Adrenal gland (tissue), 12 donors: Measurements from ENCODE around the gene POMT1. TPM values are rescaled to one million over a fixed set of nuclear protein-coding genes. Genes with fewer than 3 reads are reported as not detected.
"Not testable (repeated sequence)": the region's sequence is repeated elsewhere in the genome, so short reads cannot be mapped to it uniquely, and the experiment has no call there.

ENCODE experiments used
- DNase-seq, 7 donors: peaks; one replicate each; pipeline ENCODE4 v3.0.0-alpha.2; 2019 to 2020
- H3K27ac ChIP-seq, 5 donors: fragments of 200-600 bp; sonication (generic) in 4 of 5; 1 replicate in 3 of 5; 2 replicates in 2 of 5; pipeline versions ENCODE4 v1.5.1 to v1.8.0; 2016 to 2020; ENCODE audit warnings: mild to moderate bottlenecking in 1 of 5
- H3K27me3 ChIP-seq: fragments of 200-600 bp; 2 replicates; pipeline ENCODE4 v1.8.0; 2021
- H3K36me3 ChIP-seq, 2 donors: fragments of 200-600 bp; replicated peaks in 1 of 2; 1 replicate in 1 of 2; 2 replicates in 1 of 2; pipeline versions ENCODE4 v1.5.1 to v1.8.0; 2018 to 2022
- H3K4me1 ChIP-seq, 2 donors: fragments of 200-600 bp; replicated peaks in 1 of 2; 1 replicate in 1 of 2; 2 replicates in 1 of 2; pipeline versions ENCODE4 v1.5.1 to v1.8.0; 2018 to 2021
- H3K4me3 ChIP-seq, 4 donors: fragments of 200-600 bp; sonication (generic) in 3 of 4; one replicate each; pipeline ENCODE4 v1.5.1; 2016 to 2018
- H3K9me3 ChIP-seq, 3 donors: fragments of 200-600 bp; sonication (generic) in 1 of 3; replicated peaks in 1 of 3; 1 replicate in 2 of 3; 2 replicates in 1 of 3; pipeline versions ENCODE4 v1.5.1 to v1.8.0; 2016 to 2021
- POLR2A ChIP-seq, 2 donors: fragments of 450-650 bp; IDR thresholded peaks; one replicate each; pipeline ENCODE4 v1.6.1; 2017; ENCODE audit warnings: antibody characterized with exemption in 2 of 2, mild to moderate bottlenecking in 2 of 2, moderate library complexity in 1 of 2
- WGBS, 4 donors: extraction: QIAGEN DNeasy Blood & Tissue Kit in 2 of 4; methylation state at CpG; one replicate each; pipeline versions ENCODE4 v1.1.5 to v1.1.7; 2013 to 2017; 5-methylcytosine and 5-hydroxymethylcytosine counted together
- intact Hi-C, 2 donors: fragments of 100-400 bp; cut with DNase I; formaldehyde crosslinking; loops; one replicate each; pipeline versions ENCODE4 v1.14.1 to v1.15.0; 2022 to 2023
- polyA plus RNA-seq, 3 donors: library from polyadenylated mRNA; stranded (reverse); fragments of 200-250 nt in 2 of 3; fragments of 350-450 nt in 1 of 3; fragmentation: Illumina TruSeq in 1 of 3; extraction: RNeasy Lipid Tissue Mini Kit (QIAGEN cat#74804) in 1 of 3; gene quantifications; one replicate each; pipeline ENCODE4 v1.2.3, GENCODE V29; 2013 to 2014
- total RNA-seq, 9 donors: library from RNA; depleted of rRNA in 4 of 9; stranded (reverse); fragments of >200 nt in 4 of 9; fragments of 120-200 nt in 1 of 9; fragmentation: NEBNext Ultra II Directional in 1 of 9; extraction: Animal tissue kit (Norgen Biotek cat#: 25700) in 1 of 9; gene quantifications; one replicate each; pipeline versions ENCODE4 v1.1.0 to v1.2.4, GENCODE V29; 2013 to 2023
- TF ChIP-seq, protein P1 (sequence below), 6 experiments: fragments of 450-650 bp in 4 of 6; fragments of 200-600 bp in 2 of 6; sonication (generic) in 1 of 6; IDR thresholded peaks; 1 replicate in 5 of 6; 2 replicates in 1 of 6; pipeline versions ENCODE4 v1.5.1 to v1.8.0; 2016 to 2021; ENCODE audit warnings: antibody characterized with exemption in 6 of 6, mild to moderate bottlenecking in 2 of 6, moderate library complexity in 1 of 6
- donor health status: healthy with polysubstance abuse.
- donor health status: Bipolar disorder and iron deficiency.
- donor health status: DM: yes; HTN: yes; CAD: no.
- donor health status: DM: no; HTN: no; CAD: no.
- donor health status: DM: no; HTN: no; CAD: no.
- donor health status: DM: yes; HTN: yes; CAD: no.

The POMT1 gene
- total and polyA plus RNA-seq, 12 donors, result 10.1 to 60.9 (median 33.0) TPM

DNA sequence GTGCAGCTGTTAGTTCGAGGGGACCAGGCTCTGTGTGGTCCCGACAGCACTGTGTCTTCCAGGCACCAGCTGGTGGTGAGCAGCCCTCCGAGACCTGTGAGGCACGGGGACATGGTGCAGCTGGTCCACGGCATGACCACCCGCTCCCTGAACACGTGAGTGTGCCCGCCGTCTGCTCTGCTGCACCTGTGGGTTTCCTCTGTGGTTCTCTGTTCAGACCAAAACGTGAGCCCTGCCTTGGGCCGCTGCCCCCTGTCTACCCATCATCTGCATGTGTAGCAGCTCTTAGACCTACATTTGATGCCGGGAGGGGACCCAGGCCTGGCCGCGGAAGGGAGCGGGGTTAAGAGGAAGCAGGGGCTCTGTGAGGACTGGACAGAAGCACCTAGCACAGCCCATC is 10.5 kb downstream of the POMT1 start:
- 90 to 98% (median 94%) methylated on average over 7 to 15 of the region's 15 CpGs for WGBS, 4 donors
- no peak overlapping the region for H3K27ac ChIP-seq
- H3K4me1 ChIP-seq, result no peaks in the 10 kb centered on the region
- no peaks in the 10 kb centered on the region for H3K27me3 ChIP-seq
- H3K4me3 ChIP-seq, result no peak overlapping the region
- DNase-seq, result no peak
- peaks cover 0 to 58% of the 10 kb centered on the region in 2 donors for H3K36me3 ChIP-seq
- intact Hi-C loops, result no loop called here
- H3K9me3 ChIP-seq, result no peaks in the 10 kb centered on the region
- no peak for TF ChIP-seq POLR2A (IDR thresholded peaks at IDR 0.05)
- TF ChIP-seq, protein P1, sequence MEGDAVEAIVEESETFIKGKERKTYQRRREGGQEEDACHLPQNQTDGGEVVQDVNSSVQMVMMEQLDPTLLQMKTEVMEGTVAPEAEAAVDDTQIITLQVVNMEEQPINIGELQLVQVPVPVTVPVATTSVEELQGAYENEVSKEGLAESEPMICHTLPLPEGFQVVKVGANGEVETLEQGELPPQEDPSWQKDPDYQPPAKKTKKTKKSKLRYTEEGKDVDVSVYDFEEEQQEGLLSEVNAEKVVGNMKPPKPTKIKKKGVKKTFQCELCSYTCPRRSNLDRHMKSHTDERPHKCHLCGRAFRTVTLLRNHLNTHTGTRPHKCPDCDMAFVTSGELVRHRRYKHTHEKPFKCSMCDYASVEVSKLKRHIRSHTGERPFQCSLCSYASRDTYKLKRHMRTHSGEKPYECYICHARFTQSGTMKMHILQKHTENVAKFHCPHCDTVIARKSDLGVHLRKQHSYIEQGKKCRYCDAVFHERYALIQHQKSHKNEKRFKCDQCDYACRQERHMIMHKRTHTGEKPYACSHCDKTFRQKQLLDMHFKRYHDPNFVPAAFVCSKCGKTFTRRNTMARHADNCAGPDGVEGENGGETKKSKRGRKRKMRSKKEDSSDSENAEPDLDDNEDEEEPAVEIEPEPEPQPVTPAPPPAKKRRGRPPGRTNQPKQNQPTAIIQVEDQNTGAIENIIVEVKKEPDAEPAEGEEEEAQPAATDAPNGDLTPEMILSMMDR (IDR thresholded peaks at IDR 0.05), result no peak

DNA sequence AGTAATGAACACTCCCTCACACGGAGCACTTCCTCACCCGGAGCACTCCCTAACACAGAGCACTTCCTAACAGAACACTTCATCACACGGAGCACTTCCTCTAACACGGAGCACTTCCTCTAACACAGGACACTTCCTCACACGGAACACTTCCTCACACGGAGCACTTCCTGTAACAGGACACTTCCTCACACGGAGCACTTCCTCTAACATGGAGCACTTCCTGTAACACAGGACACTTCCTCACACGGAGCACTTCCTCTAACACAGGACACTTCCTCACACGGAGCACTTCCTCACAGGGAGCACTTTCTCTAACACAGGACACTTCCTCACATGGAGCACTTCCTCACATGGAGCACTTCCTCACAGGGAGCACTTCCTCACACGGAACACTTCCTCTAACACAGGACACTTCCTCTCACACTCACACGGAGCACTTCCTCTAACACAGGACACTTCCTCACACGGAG is 12.9 kb downstream of the POMT1 start:
- H3K9me3 ChIP-seq, intact Hi-C loops: not testable (repeated sequence)

DNA sequence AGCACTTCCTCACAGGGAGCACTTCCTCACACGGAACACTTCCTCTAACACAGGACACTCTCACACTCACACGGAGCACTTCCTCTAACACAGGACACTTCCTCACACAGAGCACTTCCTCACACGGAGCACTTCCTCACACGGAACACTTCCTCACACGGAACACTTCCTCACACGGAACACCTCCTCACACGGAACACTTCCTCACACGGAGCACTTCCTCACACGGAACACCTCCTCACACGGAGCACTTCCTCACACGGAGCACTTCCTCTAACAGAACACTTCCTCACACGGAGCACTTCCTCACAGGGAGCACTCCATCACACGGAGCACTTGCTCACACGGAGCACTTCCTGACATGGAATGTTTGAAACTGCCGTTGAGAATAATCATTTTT is 13.4 kb downstream of the POMT1 start:
- intact Hi-C loops, result no loop called here
- Histone ChIP-seq H3K36me3 (peaks cover 0 to 70% of the 10 kb centered on the region in 2 donors), H3K4me1 (no peaks in the 10 kb centered on the region), H3K27me3 (no peaks in the 10 kb centered on the region), H3K9me3 (no peaks in the 10 kb centered on the region), H3K4me3 (no peak overlapping the region), H3K27ac (no peak overlapping the region)
- WGBS, 4 donors, result 73 to 81% (median 76%) methylated on average over 13 to 15 of the region's 15 CpGs
- no peak for DNase-seq
- no peak for TF ChIP-seq POLR2A (IDR thresholded peaks at IDR 0.05)
- TF ChIP-seq, protein P1 (IDR thresholded peaks at IDR 0.05), result no peak

More for the DNA sequence above, 12.9 kb downstream of the POMT1 start:
- peaks cover 0 to 72% of the 10 kb centered on the region in 2 donors for H3K36me3 ChIP-seq
- H3K27me3 ChIP-seq, H3K4me3 ChIP-seq, H3K4me1 ChIP-seq, DNase-seq, H3K27ac ChIP-seq: not testable (repeated sequence)
- 66 to 80% (median 70%) methylated on average over 7 to 12 of the region's 12 CpGs for WGBS, 4 donors

DNA sequence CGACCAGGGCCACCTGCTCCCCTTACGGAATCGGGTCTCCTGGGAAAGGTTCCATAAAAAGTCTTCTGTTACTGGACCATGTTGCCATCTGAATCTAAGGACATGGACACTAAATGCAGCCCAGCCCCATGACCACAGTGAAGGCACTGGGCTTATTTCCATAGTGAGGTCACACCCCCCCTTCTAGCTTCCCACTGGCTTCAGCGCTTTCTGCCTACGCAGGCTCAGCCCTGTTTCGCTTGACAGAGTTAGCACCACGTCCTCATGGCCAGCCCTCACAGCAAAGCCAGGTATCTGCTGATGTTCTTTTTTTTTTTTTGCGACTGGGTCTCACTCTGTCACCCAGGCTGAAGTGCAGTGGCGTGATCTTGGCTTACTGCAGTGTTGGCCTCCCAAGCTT is 14.2 kb downstream of the POMT1 start:
- no peaks in the 10 kb centered on the region for H3K4me1 ChIP-seq
- no peak overlapping the region for H3K4me3 ChIP-seq
- no peaks in the 10 kb centered on the region for H3K27me3 ChIP-seq
- H3K27ac ChIP-seq, result no peak overlapping the region
- 93 to 98% (median 95%) methylated on average over 8 to 9 of the region's 9 CpGs for WGBS, 4 donors
- intact Hi-C loops, result no loop called here
- no peak for TF ChIP-seq POLR2A (IDR thresholded peaks at IDR 0.05)
- TF ChIP-seq, protein P1 (IDR thresholded peaks at IDR 0.05), result no peak
- DNase-seq, result no peak
- H3K9me3 ChIP-seq, result no peaks in the 10 kb centered on the region
- peaks cover 0 to 70% of the 10 kb centered on the region in 2 donors for H3K36me3 ChIP-seq

DNA sequence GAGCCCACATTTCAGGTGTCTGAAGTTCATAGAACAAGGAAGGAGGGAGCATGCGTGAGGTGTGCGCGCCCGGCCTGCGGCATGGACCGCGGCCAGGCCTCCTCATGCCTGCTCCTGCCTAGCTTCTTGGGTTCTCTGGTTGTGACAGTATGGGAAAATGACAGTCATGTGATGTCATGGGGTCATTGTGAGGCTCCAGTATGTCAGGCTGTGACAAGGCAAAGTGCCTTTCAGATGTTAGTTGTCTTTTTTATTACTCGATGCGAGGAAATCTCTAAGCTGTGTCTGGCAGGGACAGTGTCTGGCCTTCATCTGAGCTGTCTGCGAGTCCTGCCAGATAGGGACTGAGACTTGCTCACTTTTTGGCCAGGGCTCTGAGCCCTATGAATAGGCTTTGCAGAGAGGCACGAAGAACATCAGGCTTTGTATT is 15.1 kb downstream of the POMT1 start:
- H3K4me1 ChIP-seq, result no peaks in the 10 kb centered on the region
- no peaks in the 10 kb centered on the region for H3K9me3 ChIP-seq
- TF ChIP-seq, protein P1 (IDR thresholded peaks at IDR 0.05), result no peak
- TF ChIP-seq POLR2A (IDR thresholded peaks at IDR 0.05), result no peak
- no peaks in the 10 kb centered on the region for H3K27me3 ChIP-seq
- intact Hi-C loops, result no loop called here
- H3K4me3 ChIP-seq, result no peak overlapping the region
- peaks cover 0 to 74% of the 10 kb centered on the region in 2 donors for H3K36me3 ChIP-seq
- DNase-seq, result peak in 5 of 7 donors; percentile 55 to 70 (median 62)
- WGBS, 4 donors, result 60 to 94% (median 77%) methylated on average over 4 to 11 of the region's 11 CpGs
- peak overlapping the region in 1 of 5 donors; percentile 0 for H3K27ac ChIP-seq
